SK-N-SH (cell line): ENCODE results near the gene HS3ST3A1. TPM values are rescaled to one million over a fixed set of nuclear protein-coding genes. Genes with fewer than 3 reads are reported as not detected.
A peak's percentile ranks its signal among the peaks of the same experiment; 100 is the strongest.

ENCODE experiments used
- CTCF ChIA-PET: fragments of 300-600, 350-600 bp; formaldehyde crosslinking; extraction: SDS; loops from one replicate; lab custom pipeline; 2021; lab: Yijun Ruan, JAX
- POLR2A ChIA-PET: fragments of 350-600 bp; sonication (Branson Sonifier 250); formaldehyde crosslinking; extraction: SDS; loops from one replicate; lab custom pipeline; 2020; ENCODE audit warnings: antibody characterized with exemption, inconsistent platforms; lab: Yijun Ruan, JAX
- DNase-seq: peaks from one replicate; pipeline ENCODE4 v3.0.0; 2012
- H2AFZ ChIP-seq: fragments of 200-600 bp; sonication (generic); 2 replicates; pipeline ENCODE4 v1.8.1; 2016; ENCODE audit warnings: antibody characterized with exemption, mild to moderate bottlenecking, low read depth
- H3F3A ChIP-seq: fragments of 200-600 bp; sonication (generic); replicated peaks from 2 replicates; pipeline ENCODE3; 2016; ENCODE audit warnings: antibody characterized with exemption, mild to moderate bottlenecking; ENCODE audit not compliant: insufficient read depth
- H3K27ac ChIP-seq, 2 experiments: fragments of 200-500 bp in 1 of 2; fragments of 200-600 bp in 1 of 2; sonication (Bioruptor generic) in 1 of 2; sonication (generic), shearing (Covaris generic) in 1 of 2; 2 replicates each; pipeline versions ENCODE4 v1.5.1 to v1.6.1; 2014 to 2016; ENCODE audit warnings: low read depth in 2 of 2, inconsistent platforms in 1 of 2, low read length in 1 of 2, mild to moderate bottlenecking in 1 of 2, mixed read lengths in 1 of 2
- H3K27me3 ChIP-seq: fragments of 200-600 bp; sonication (generic), shearing (Covaris generic); 2 replicates; pipeline ENCODE4 v1.6.1; 2016; ENCODE audit warnings: mixed run types; ENCODE audit not compliant: insufficient read depth
- H3K36me3 ChIP-seq, 2 experiments: fragments of 200-500 bp in 1 of 2; fragments of 200-600 bp in 1 of 2; sonication (Bioruptor generic) in 1 of 2; sonication (generic) in 1 of 2; replicated peaks in 1 of 2; 2 replicates each; pipeline versions ENCODE3 to v1.5.1; 2014 to 2016; ENCODE audit warnings: low read length in 1 of 2, mild to moderate bottlenecking in 1 of 2; ENCODE audit not compliant: insufficient read depth in 2 of 2, control insufficient read depth in 1 of 2
- H3K4me1 ChIP-seq, 2 experiments: fragments of 200-500 bp in 1 of 2; fragments of 200-600 bp in 1 of 2; sonication (Bioruptor generic) in 1 of 2; sonication (generic), shearing (Covaris generic) in 1 of 2; 2 replicates each; pipeline versions ENCODE4 v1.5.1 to v1.6.1; 2014 to 2016; ENCODE audit warnings: low read depth in 1 of 2, low read length in 1 of 2, mixed run types in 1 of 2; ENCODE audit not compliant: insufficient read depth in 2 of 2, control insufficient read depth in 1 of 2
- H3K4me2 ChIP-seq: fragments of 200-600 bp; sonication (generic), shearing (Covaris generic); 2 replicates; pipeline ENCODE4 v1.6.1; 2017; ENCODE audit warnings: mixed run types
- H3K4me3 ChIP-seq, 2 experiments: fragments of 200-500 bp in 1 of 2; fragments of 200-600 bp in 1 of 2; sonication (Bioruptor generic) in 1 of 2; sonication (generic), shearing (Covaris generic) in 1 of 2; 2 replicates each; pipeline versions ENCODE4 v1.5.1 to v1.8.1; 2014 to 2016; ENCODE audit warnings: low read depth in 2 of 2, inconsistent platforms in 1 of 2, low read length in 1 of 2, mild to moderate bottlenecking in 1 of 2, mixed read lengths in 1 of 2, moderate library complexity in 1 of 2
- H3K79me2 ChIP-seq: fragments of 200-600 bp; sonication (generic); 2 replicates; pipeline ENCODE4 v1.8.1; 2017; ENCODE audit warnings: mild to moderate bottlenecking; ENCODE audit not compliant: insufficient read depth
- H3K9ac ChIP-seq: fragments of 200-600 bp; sonication (generic); 2 replicates; pipeline ENCODE4 v1.6.1; 2017; ENCODE audit warnings: mixed run types
- H3K9me2 ChIP-seq: fragments of 200-600 bp; sonication (generic); 2 replicates; pipeline ENCODE4 v1.6.1; 2017; ENCODE audit warnings: mixed run types
- H3K9me3 ChIP-seq: fragments of 200-600 bp; sonication (generic); 2 replicates; pipeline ENCODE4 v1.6.1; 2017; ENCODE audit warnings: mixed run types, mild to moderate bottlenecking, moderate library complexity
- H4K20me1 ChIP-seq: fragments of 200-600 bp; sonication (generic); 2 replicates; pipeline ENCODE4 v1.6.1; 2017; ENCODE audit warnings: mild to moderate bottlenecking, mixed run types; ENCODE audit not compliant: insufficient read depth
- EP300 ChIP-seq, 2 experiments: IDR thresholded peaks; 2 replicates each; pipeline versions ENCODE4 v1.4.0 to v1.6.1; 2012; ENCODE audit warnings: borderline replicate concordance in 1 of 2, low read depth in 1 of 2, low read length in 1 of 2
- FOSL2 ChIP-seq: IDR thresholded peaks from 2 replicates; pipeline ENCODE4 v1.4.0; 2012; ENCODE audit warnings: low read depth, mild to moderate bottlenecking, moderate library complexity, borderline replicate concordance
- FOXM1 ChIP-seq: IDR thresholded peaks from 2 replicates; pipeline ENCODE4 v1.4.0; 2012; ENCODE audit warnings: low read depth, mild to moderate bottlenecking
- IRF3 ChIP-seq: fragments of 150-350 bp; IDR thresholded peaks from 2 replicates; pipeline ENCODE4 v1.6.1; 2016; ENCODE audit warnings: mild to moderate bottlenecking, low read depth, low read length
- MEF2A ChIP-seq: IDR thresholded peaks from 2 replicates; pipeline ENCODE4 v1.4.0; 2012; ENCODE audit warnings: low read depth, borderline replicate concordance
- REST ChIP-seq: IDR thresholded peaks from 2 replicates; pipeline ENCODE4 v1.6.1; 2012; ENCODE audit warnings: mild to moderate bottlenecking, low read depth, low read length, moderate library complexity
- RFX5 ChIP-seq: IDR thresholded peaks from 2 replicates; pipeline ENCODE4 v1.6.1; 2012; ENCODE audit warnings: mild to moderate bottlenecking, improper control_type of control experiment, low read length
- RXRA ChIP-seq: IDR thresholded peaks from 2 replicates; pipeline ENCODE4 v1.4.0; 2012; ENCODE audit warnings: low read depth, mild to moderate bottlenecking, borderline replicate concordance
- SIN3A ChIP-seq: IDR thresholded peaks from 2 replicates; pipeline ENCODE4 v1.6.1; 2012; ENCODE audit warnings: low read depth, mild to moderate bottlenecking, low read length, moderate library complexity, borderline replicate concordance
- TAF1 ChIP-seq: IDR thresholded peaks from 2 replicates; pipeline ENCODE4 v1.6.1; 2012; ENCODE audit warnings: low read depth, mild to moderate bottlenecking, low read length, moderate library complexity, borderline replicate concordance
- TEAD4 ChIP-seq: IDR thresholded peaks from 2 replicates; pipeline ENCODE4 v1.4.0; 2012; ENCODE audit warnings: mild to moderate bottlenecking, borderline replicate concordance; ENCODE audit not compliant: insufficient read depth
- USF1 ChIP-seq: IDR thresholded peaks from 2 replicates; pipeline ENCODE4 v1.4.0; 2012; ENCODE audit warnings: low read depth, borderline replicate concordance
- ZBTB33 ChIP-seq: IDR thresholded peaks from 2 replicates; pipeline ENCODE4 v1.4.0; 2012; ENCODE audit warnings: low read depth, borderline replicate concordance
- whole genome bisulfite sequencing: methylation state at CpG from one replicate; pipeline ENCODE4 v1.1.6; 2017; ENCODE audit warnings: low lambda C conversion rate; 5-methylcytosine and 5-hydroxymethylcytosine counted together
- polyA plus RNA-seq, 3 experiments: library from polyadenylated mRNA; depleted of rRNA; stranded (reverse); fragments of >200 nt; gene quantifications; 2 replicates each; pipeline ENCODE4 v1.2.3, GENCODE V29; 2012
- TF ChIP-seq, protein P1 (sequence below): fragments of 200-600 bp; sonication (generic); IDR thresholded peaks from 2 replicates; pipeline ENCODE4 v1.6.1; 2017; ENCODE audit warnings: antibody characterized with exemption, mild to moderate bottlenecking, moderate library complexity
- TF ChIP-seq, protein P2 (sequence below): IDR thresholded peaks from 2 replicates; pipeline ENCODE4 v1.4.0; 2012; ENCODE audit warnings: low read depth

The HS3ST3A1 gene
- polyA plus RNA-seq, 1 of the 3 experiments (the other 2 are of a cell fraction) = 22.6 TPM

GRCh38 chr17:13595599-13595899 is 6.2 kb downstream of the HS3ST3A1 start:
- H3K79me2 ChIP-seq = peaks cover 100% of the 10 kb centered on the region
- H3F3A ChIP-seq = peaks cover 36% of the 10 kb centered on the region
- H2AFZ ChIP-seq = no peak overlapping the region
- H3K4me3 ChIP-seq = peak overlapping the region in 1 of 2 experiments; percentile 11; a peak in 1 of 4 replicates
- no peaks in the 10 kb centered on the region for H3K27me3 ChIP-seq
- H3K27ac ChIP-seq = no peak overlapping the region
- H3K4me1 ChIP-seq = peaks cover 3 to 4% of the 10 kb centered on the region in 2 experiments; a peak in 2 of 4 replicates
- H3K9me2 ChIP-seq = no peaks in the 10 kb centered on the region
- peaks cover 0 to 9% of the 10 kb centered on the region in 2 experiments for H3K36me3 ChIP-seq
- 81% methylated on average over 6 of the region's 6 CpGs for whole genome bisulfite sequencing
- DNase-seq = no peak
- CTCF ChIA-PET = interaction anchor here (0.7 to 2.2 kb wide), 10 partner anchors 12 to 707 kb away, joined by 3 to 25 read pairs (median 4); partner anchors contain the start of gene HS3ST3B1
- H4K20me1 ChIP-seq = no peaks in the 10 kb centered on the region
- TF ChIP-seq TEAD4 (no peak), TAF1 (no peak), FOXM1 (no peak), FOSL2 (no peak), EP300 (IDR thresholded peaks at IDR 0.05; ENCODE audit: borderline replicate concordance in 1 of 2, low read depth in 1 of 2, low read length in 1 of 2) (no peak), IRF3 (no peak), USF1 (no peak), SIN3A (no peak), RXRA (no peak), ZBTB33 (no peak), MEF2A (no peak), REST (no peak), RFX5 (no peak)
- TF ChIP-seq, protein P1, sequence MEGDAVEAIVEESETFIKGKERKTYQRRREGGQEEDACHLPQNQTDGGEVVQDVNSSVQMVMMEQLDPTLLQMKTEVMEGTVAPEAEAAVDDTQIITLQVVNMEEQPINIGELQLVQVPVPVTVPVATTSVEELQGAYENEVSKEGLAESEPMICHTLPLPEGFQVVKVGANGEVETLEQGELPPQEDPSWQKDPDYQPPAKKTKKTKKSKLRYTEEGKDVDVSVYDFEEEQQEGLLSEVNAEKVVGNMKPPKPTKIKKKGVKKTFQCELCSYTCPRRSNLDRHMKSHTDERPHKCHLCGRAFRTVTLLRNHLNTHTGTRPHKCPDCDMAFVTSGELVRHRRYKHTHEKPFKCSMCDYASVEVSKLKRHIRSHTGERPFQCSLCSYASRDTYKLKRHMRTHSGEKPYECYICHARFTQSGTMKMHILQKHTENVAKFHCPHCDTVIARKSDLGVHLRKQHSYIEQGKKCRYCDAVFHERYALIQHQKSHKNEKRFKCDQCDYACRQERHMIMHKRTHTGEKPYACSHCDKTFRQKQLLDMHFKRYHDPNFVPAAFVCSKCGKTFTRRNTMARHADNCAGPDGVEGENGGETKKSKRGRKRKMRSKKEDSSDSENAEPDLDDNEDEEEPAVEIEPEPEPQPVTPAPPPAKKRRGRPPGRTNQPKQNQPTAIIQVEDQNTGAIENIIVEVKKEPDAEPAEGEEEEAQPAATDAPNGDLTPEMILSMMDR = no peak
- TF ChIP-seq, protein P2, sequence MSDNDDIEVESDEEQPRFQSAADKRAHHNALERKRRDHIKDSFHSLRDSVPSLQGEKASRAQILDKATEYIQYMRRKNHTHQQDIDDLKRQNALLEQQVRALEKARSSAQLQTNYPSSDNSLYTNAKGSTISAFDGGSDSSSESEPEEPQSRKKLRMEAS = no peak
- TF ChIP-seq, all 33 proteins: peak for 0
- H3K9ac ChIP-seq = no peak overlapping the region
- POLR2A ChIA-PET = no interaction called here
- peak overlapping the region; percentile 96; the same call in 1 of the 2 replicates for H3K4me2 ChIP-seq
- no peaks in the 10 kb centered on the region for H3K9me3 ChIP-seq
